HG03196 (cell line): ENCODE measurements around the gene IGFBPL1.

ENCODE experiments used
- ATAC-seq: cut with Tn5 transposase; IDR thresholded peaks from one replicate; pipeline ENCODE4 v1.9.1; 2021; ENCODE audit not compliant: unreplicated experiment

The IGFBPL1 gene

GRCh38 chr9:38357350-38358114, 66.7 kb downstream of the IGFBPL1 start:
- ATAC-seq, result no peak

- ATAC-seq, result no peak
Observed at GRCh38 chr9:38356851-38357250, 67.4 kb downstream of the IGFBPL1 start.
